Tibial artery (tissue), 4 donors: ENCODE data around the gene PDE11A.

Experiments used
- DNase-seq, 2 donors: peaks; one replicate each; pipeline ENCODE4 v3.0.0-alpha.2; 2019
- H3K27ac ChIP-seq, 2 donors: fragments of 200-600 bp; sonication (generic) in 1 of 2; 1 replicate in 1 of 2; 2 replicates in 1 of 2; pipeline ENCODE4 v1.5.1; 2018 to 2019; ENCODE audit warnings: mild to moderate bottlenecking in 1 of 2
- H3K27me3 ChIP-seq, 2 donors: fragments of 200-600 bp; sonication (generic) in 1 of 2; one replicate each; pipeline versions ENCODE4 v1.5.1 to v1.6.0; 2016 to 2019
- H3K36me3 ChIP-seq, 3 donors: fragments of 200-600 bp; sonication (generic) in 2 of 3; one replicate each; pipeline ENCODE4 v1.5.1; 2016 to 2019; ENCODE audit warnings: mild to moderate bottlenecking in 2 of 3
- H3K4me1 ChIP-seq, 4 donors: fragments of 200-600 bp; sonication (generic) in 2 of 4; 1 replicate in 3 of 4; 2 replicates in 1 of 4; pipeline ENCODE4 v1.5.1; 2016 to 2019
- H3K4me3 ChIP-seq, 2 donors: fragments of 200-600 bp; sonication (generic) in 1 of 2; 1 replicate in 1 of 2; 2 replicates in 1 of 2; pipeline ENCODE4 v1.5.1; 2018 to 2019; ENCODE audit warnings: mild to moderate bottlenecking in 2 of 2
- H3K9me3 ChIP-seq, 3 donors: fragments of 200-600 bp; sonication (generic) in 1 of 3; one replicate each; pipeline ENCODE4 v1.5.1; 2016 to 2019
- intact Hi-C: fragments of 100-400 bp; cut with DNase I; formaldehyde crosslinking; loops from one replicate; pipeline ENCODE4 v1.15.0; 2023; ENCODE audit warnings: low total_unique reads
- TF ChIP-seq, protein P1 (sequence below), 2 experiments: fragments of 200-600 bp in 1 of 2; fragments of 450-650 bp in 1 of 2; IDR thresholded peaks; one replicate each; pipeline ENCODE4 v1.5.1; 2017 to 2019; ENCODE audit warnings: antibody characterized with exemption in 2 of 2, mild to moderate bottlenecking in 1 of 2, moderate library complexity in 1 of 2

PDE11A gene

DNA sequence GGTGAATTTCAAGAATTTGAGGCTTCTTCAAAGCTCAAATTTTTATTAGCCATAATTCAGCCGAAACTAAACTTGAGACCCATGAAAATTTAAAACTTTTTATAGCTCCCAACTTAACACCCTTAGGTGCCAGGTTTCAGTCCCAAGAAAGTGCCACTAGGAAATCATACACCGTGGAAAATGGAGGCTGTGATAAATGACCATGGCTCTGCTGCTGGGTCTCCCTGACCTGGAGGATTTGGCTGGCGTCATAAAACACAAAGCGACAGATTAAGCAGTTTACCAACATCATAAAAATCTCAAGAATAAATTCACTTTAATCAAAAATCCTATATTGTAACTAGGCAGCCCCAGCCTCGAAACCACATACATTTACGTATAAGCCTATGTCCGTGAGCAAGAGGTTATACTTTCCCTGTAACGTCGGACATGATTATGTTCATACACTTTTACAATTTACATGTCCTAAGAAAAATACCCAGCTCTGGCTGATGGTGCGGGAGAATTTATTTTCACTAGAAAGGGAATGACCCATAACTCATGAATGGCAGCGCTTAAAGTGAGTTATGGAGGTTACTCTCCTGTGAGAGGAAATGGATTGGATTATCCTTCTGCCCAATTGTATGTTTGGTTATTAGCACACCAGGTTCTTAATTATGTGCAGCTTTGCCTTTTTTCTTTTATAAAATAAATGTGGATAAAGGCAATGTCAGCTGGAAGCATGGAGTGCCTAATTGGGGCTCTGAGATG lies 350.6 kb downstream of the PDE11A start:
- intact Hi-C loops, result no loop called here
- DNase-seq, result no peak
- Histone ChIP-seq H3K4me3 (no peak overlapping the region), H3K9me3 (no peaks in the 10 kb centered on the region), H3K27me3 (no peaks in the 10 kb centered on the region), H3K4me1 (no peaks in the 10 kb centered on the region), H3K36me3 (no peaks in the 10 kb centered on the region), H3K27ac (no peak overlapping the region)
- TF ChIP-seq, protein P1, sequence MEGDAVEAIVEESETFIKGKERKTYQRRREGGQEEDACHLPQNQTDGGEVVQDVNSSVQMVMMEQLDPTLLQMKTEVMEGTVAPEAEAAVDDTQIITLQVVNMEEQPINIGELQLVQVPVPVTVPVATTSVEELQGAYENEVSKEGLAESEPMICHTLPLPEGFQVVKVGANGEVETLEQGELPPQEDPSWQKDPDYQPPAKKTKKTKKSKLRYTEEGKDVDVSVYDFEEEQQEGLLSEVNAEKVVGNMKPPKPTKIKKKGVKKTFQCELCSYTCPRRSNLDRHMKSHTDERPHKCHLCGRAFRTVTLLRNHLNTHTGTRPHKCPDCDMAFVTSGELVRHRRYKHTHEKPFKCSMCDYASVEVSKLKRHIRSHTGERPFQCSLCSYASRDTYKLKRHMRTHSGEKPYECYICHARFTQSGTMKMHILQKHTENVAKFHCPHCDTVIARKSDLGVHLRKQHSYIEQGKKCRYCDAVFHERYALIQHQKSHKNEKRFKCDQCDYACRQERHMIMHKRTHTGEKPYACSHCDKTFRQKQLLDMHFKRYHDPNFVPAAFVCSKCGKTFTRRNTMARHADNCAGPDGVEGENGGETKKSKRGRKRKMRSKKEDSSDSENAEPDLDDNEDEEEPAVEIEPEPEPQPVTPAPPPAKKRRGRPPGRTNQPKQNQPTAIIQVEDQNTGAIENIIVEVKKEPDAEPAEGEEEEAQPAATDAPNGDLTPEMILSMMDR (IDR thresholded peaks at IDR 0.05), result no peak

DNA sequence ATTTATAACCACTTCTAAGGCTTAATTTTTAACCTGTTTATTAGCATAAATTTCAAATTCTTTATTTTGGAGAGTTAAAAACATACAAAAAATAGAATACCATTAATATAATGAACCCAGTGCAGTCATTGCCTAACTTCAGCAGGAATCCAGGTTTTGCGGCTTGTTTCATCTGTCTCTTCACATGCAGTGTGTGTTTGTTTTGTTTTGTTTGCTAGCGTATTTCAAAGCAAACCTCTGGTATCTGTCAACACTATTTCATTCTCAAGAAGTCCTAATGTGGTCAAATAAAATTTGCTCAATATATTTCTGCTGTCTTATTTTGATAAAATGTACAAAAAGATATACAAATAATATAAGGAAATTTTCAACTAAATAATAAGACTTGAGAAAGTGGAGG lies 351.5 kb downstream of the PDE11A start:
- TF ChIP-seq, protein P1 (IDR thresholded peaks at IDR 0.05), result no peak
- no peaks in the 10 kb centered on the region for H3K27me3 ChIP-seq
- DNase-seq, result no peak
- H3K27ac ChIP-seq, result no peak overlapping the region
- intact Hi-C loops, result no loop called here
- no peak overlapping the region for H3K4me3 ChIP-seq
- H3K4me1 ChIP-seq, result no peaks in the 10 kb centered on the region
- no peaks in the 10 kb centered on the region for H3K9me3 ChIP-seq
- no peaks in the 10 kb centered on the region for H3K36me3 ChIP-seq

DNA sequence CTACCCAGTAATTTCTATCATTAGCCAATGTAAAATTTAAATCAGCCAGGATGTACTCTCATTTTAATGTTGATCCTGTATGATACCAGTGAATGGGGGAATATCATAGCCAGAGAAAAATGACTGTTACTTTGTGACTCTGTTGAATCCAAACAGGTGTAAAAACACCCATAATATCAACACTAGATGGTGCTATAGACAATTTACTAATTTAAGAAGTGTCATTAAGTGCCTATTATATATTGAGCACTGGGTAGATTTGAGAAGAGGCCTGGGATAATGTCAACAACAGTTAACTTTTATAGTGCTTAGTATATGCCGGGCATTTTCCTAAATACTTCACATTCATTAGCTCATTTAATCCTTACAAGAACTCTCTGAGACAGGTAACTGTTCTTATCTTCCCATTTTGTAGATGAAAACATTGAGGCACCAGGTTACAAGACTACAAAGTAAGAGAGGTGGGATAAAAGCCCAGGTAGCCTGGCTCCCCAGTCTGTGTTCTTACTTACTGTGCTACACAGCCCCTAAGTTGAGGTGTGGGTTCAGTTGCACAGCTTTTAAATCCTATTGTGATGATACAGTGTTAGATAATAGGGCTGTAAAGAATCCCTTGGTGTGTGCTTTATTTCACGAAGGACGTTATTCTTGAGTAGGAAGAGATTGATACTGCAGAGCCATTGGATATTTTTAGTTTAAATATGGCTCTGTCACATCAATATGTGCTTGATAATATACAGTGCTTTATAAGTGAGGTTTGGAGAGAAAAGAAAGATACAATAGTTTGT lies 354.6 kb downstream of the PDE11A start:
- intact Hi-C loops, result no loop called here
- Histone ChIP-seq H3K36me3 (no peaks in the 10 kb centered on the region), H3K27ac (no peak overlapping the region), H3K4me3 (no peak overlapping the region), H3K4me1 (no peaks in the 10 kb centered on the region), H3K27me3 (no peaks in the 10 kb centered on the region), H3K9me3 (no peaks in the 10 kb centered on the region)
- TF ChIP-seq, protein P1 (IDR thresholded peaks at IDR 0.05), result no peak
- no peak for DNase-seq

DNA sequence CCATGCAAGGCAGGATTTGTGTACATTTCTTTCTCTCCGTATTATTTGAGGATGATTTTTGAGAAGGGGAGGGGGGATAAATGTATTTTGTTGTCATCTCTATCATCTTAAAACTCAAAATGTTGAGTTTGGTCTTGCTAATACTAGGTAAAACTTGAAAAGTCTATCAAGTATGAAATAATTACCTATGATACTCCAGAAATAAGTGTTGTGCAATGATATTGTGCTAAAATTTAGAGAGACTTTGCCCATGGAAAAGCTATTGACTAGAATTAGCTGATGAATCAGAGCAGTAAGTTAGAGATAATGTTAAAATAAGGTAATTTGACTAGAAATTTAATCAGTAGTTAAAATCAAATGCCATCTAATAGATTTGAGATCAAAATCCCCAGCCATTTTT lies 356.1 kb downstream of the PDE11A start:
- DNase-seq, result no peak
- H3K4me1 ChIP-seq, result no peaks in the 10 kb centered on the region
- H3K4me3 ChIP-seq, result no peak overlapping the region
- intact Hi-C loops, result no loop called here
- TF ChIP-seq, protein P1 (IDR thresholded peaks at IDR 0.05), result no peak
- no peaks in the 10 kb centered on the region for H3K9me3 ChIP-seq
- no peaks in the 10 kb centered on the region for H3K27me3 ChIP-seq
- no peak overlapping the region for H3K27ac ChIP-seq
- H3K36me3 ChIP-seq, result no peaks in the 10 kb centered on the region

DNA sequence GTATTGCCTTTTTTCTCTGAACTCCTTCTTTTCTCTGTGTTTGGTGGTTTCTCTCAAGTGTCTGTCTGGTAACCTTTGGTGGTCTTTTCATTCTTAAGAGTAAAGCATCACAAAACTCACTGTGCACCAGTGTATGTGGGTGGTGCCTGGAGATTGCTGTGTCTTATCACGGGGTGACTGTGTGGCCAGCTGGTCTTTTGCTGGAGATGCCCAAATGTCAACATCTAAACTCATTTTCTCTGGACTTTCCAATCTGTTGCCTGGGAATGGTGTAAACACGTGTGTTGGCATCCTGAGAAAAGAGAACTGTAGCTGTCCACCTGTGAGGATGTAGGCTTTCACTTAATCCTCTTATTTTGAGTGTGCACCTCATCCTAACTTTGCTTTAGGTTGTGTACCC lies 356.8 kb downstream of the PDE11A start:
- no peaks in the 10 kb centered on the region for H3K4me1 ChIP-seq
- TF ChIP-seq, protein P1 (IDR thresholded peaks at IDR 0.05), result no peak
- H3K9me3 ChIP-seq, result no peaks in the 10 kb centered on the region
- H3K36me3 ChIP-seq, result no peaks in the 10 kb centered on the region
- H3K27ac ChIP-seq, result no peak overlapping the region
- no peaks in the 10 kb centered on the region for H3K27me3 ChIP-seq
- DNase-seq, result no peak
- H3K4me3 ChIP-seq, result no peak overlapping the region
- intact Hi-C loops, result no loop called here
